GM18505 (cell line): ENCODE measurements around the gene STX8.

Experiments
- ATAC-seq: cut with Tn5 transposase; IDR thresholded peaks from one replicate; pipeline ENCODE4 v1.9.1; 2021; ENCODE audit not compliant: unreplicated experiment
- POLR2A ChIP-seq: IDR thresholded peaks from 4 replicates; pipeline ENCODE4 v1.6.1; 2011; ENCODE audit warnings: borderline replicate concordance; ENCODE audit not compliant: insufficient read depth, insufficient read length; ENCODE audit errors: extremely low read depth

STX8 gene

GRCh38 chr17:9225305-9226101 is 350.1 kb downstream of the STX8 start:
- no peak for ATAC-seq
- TF ChIP-seq POLR2A = no peak

GRCh38 chr17:9224485-9224884 is 351.1 kb downstream of the STX8 start:
- ATAC-seq = no peak
- no peak for TF ChIP-seq POLR2A

- ATAC-seq = no peak
- no peak for TF ChIP-seq POLR2A
Observed at GRCh38 chr17:9223531-9223930, 352.1 kb downstream of the STX8 start.

GRCh38 chr17:9221922-9222180 is 353.8 kb downstream of the STX8 start:
- no peak for TF ChIP-seq POLR2A
- no peak for ATAC-seq

GRCh38 chr17:9221147-9221921 is 354.3 kb downstream of the STX8 start:
- no peak for TF ChIP-seq POLR2A

GRCh38 chr17:9220398-9221146 is 355.0 kb downstream of the STX8 start:
- no peak for TF ChIP-seq POLR2A
- ATAC-seq = no peak

More at GRCh38 chr17:9221147-9221921, 354.3 kb downstream of the STX8 start:
- ATAC-seq = no peak

DNA sequence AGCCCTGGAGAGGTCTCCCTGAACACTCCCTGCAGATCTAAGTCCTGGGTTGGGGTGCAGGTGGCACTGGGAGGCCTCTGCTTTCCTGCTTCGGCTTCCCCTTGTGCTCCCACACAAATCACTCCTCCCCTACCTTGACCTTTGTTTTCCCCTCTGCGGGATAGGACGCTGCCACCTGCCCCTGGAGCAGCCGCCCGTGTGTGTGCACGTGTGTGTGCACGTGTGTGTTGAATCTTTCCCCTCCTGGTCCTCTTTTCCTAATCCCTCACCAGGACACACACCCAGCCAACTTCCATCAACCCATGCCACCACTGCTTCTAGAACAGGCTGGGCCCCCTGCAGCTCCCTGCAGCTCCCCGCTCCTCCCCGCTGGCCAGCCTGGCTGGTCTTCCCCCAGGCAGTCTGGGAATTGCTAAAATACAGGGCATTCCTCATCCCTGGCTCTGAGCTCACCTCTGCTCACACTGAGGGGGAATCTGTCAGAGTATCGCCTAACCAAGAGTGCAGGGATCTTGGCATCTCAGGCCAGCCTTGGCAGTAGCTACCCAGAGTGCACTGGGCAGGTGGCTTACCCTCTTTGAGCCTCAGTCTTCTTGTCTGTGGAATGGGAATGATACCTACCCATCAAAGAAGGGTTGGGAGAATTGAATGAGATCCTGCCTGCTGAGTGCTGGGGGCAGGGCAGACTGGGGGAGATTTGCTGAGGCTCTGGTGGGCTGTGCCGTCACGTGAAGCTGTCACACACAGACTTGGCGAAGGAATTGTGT is 355.8 kb downstream of the STX8 start:
- no peak for TF ChIP-seq POLR2A
- no peak for ATAC-seq

DNA sequence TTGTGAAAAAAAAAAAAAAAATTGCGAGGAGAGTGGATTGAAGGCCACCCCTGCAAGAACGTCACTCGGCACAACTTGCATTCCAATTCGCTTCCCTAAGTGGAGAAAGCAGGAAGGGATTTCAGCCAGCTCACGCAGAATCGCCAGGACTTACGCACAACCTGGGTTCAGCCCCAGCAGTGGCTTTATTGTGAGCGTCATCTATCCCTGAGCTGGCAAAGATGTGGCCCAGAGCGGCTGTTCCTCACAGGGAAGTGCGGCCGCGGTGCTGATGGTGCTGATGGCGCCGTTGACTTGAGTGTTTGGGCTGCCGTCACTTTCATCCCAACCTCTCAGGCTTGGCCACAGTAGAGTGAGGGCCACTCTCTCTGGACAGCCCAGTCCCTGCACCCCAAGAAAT is 356.7 kb downstream of the STX8 start:
- no peak for ATAC-seq
- TF ChIP-seq POLR2A = no peak

DNA sequence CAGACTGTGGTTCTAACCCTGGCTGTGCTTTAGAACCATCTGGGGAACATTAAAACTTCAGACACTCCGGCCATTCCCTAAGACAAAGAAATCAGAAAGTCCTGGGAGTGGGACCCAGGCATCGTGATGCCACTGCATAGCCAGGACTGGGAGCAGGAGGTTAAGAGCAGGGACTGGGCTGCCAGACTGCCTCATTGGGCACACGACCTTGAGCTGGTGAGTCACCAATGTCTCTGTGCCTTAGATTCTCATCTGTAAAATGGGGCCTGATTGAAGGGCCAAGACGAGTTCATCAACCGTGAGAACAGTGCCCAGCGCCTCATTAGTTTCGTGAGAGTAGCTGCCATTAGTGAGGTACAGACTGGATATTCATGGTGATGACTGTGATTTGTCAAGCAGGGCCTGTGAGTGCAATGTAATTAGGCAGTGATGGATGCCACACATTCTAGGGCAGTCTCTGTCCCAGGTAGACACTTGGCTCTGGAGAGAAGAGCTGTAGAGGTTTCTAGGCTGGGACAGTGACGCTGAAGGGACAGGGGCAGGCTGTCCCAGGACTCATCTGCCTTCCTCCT is 357.5 kb downstream of the STX8 start:
- TF ChIP-seq POLR2A = no peak
- no peak for ATAC-seq

DNA sequence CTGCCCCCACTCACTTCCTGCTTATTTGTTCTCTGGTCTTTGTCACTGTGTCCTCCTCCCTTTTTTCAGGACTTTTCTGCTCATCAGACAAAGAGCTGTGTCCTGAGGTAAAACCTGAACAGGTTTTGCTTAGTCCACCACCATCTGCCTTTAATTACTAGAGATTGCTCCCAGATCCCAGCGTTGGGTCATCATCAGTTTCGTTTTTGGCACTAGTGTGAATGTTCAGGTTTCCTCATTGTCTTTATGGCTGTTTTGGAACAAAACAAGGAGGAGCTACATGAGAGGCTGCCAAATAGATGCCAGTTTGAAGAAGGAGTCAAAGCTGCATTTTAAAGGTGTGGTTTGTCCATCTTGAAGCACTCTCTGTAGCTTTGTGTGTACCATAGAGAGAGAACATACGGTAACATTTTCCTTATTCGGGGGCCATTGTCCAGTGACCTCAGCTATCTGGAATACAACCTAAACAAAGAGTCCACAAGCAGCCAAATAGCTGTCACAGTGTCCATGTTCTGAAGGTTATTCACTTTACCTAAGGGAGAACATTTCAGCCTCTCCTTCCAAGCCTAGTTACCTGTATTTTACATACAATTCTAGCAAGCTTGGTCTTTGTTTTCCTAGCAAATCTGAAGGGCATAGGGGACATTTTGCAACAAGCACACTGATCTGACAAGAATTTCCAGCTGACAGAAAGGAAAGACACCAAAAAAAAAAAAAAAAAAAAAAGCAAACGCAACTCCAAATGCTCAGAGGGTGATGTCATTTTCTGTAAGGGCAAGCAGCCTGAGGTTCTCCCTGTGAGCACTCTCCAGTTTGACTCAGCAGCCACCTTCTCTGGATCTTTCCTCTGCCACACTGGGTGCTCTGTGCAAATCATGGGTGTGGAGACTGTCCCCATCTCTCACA is 358.2 kb downstream of the STX8 start:
- no peak for ATAC-seq
- TF ChIP-seq POLR2A = no peak

- TF ChIP-seq POLR2A = no peak
- no peak for ATAC-seq
Observed at GRCh38 chr17:9215465-9215864, 360.2 kb downstream of the STX8 start.

GRCh38 chr17:9213303-9213640 is 362.3 kb downstream of the STX8 start:
- no peak for ATAC-seq
- TF ChIP-seq POLR2A = no peak
